Measurements from ENCODE around the gene FAM200B.

FAM200B gene

DNA sequence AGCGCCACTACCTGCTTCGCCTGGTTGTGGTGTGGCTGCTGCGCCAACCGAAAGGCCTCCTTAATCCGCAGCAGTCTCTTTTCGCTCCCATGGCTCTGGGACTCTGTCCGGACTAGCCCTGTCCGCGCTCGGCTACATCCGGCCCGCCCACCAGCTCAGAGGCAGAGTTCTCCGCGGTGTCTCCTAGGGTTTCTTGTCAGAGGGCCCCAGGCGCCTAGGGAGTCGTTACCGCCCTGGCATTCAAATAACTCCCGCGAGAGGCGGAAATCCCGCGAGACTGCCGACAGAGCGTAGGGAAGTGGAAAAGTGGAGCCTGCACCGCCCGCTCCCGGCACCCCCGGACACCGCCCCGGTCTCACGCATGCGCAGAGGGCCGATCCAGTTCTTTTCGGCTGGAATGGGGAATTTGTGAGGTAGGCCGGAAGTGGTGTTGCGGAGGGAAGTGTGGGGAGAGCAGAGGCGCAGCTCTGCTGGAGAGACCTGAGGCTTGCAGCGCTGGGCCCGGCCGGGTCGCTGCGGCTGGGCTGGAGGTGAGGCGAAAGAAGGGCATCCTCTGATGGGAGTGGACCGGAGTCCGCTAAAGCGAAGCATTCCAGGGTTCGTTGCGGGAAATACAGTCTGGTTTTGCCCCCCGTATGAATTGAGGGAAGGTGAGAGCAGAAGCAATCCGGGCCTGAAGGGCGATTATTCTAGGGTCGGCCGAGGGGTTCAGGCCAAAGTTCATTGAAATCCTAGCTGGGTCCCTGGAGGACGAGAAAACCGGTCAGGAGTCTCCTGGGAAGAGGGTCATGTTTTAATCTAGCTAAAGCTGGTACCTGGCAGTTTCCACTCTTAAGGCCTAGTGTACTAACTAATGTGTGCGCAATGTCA, at the start of gene FAM200B:
TSS of gene FAM200B (plus strand) at position 456 of the 870 bp plus-strand sequence. CDS start 5,151 bp downstream, outside the sequence.
- Histone ChIP-seq H3K36me3 (replicated peaks) (peaks cover 11% of the 10 kb centered on the region), H3K4me3 (ENCODE audit: low read depth, low read length) (peak within 1 kb of the TSS; percentile 78), H3K27ac (peak within 1 kb of the TSS; percentile 96), H3K27me3 (replicated peaks) (no peaks in the 10 kb centered on the region)
- DNase-seq: peak; percentile 98
- in situ Hi-C loops (cut with HindIII; ENCODE audit: low pct_ligation_motif_present, low sequenced_read_pairs): no loop called here
- TF ChIP-seq, protein P1, sequence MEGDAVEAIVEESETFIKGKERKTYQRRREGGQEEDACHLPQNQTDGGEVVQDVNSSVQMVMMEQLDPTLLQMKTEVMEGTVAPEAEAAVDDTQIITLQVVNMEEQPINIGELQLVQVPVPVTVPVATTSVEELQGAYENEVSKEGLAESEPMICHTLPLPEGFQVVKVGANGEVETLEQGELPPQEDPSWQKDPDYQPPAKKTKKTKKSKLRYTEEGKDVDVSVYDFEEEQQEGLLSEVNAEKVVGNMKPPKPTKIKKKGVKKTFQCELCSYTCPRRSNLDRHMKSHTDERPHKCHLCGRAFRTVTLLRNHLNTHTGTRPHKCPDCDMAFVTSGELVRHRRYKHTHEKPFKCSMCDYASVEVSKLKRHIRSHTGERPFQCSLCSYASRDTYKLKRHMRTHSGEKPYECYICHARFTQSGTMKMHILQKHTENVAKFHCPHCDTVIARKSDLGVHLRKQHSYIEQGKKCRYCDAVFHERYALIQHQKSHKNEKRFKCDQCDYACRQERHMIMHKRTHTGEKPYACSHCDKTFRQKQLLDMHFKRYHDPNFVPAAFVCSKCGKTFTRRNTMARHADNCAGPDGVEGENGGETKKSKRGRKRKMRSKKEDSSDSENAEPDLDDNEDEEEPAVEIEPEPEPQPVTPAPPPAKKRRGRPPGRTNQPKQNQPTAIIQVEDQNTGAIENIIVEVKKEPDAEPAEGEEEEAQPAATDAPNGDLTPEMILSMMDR (IDR thresholded peaks at IDR 0.05; ENCODE audit: low read depth, low read length, missing control alignments): peak; percentile 26

DNA sequence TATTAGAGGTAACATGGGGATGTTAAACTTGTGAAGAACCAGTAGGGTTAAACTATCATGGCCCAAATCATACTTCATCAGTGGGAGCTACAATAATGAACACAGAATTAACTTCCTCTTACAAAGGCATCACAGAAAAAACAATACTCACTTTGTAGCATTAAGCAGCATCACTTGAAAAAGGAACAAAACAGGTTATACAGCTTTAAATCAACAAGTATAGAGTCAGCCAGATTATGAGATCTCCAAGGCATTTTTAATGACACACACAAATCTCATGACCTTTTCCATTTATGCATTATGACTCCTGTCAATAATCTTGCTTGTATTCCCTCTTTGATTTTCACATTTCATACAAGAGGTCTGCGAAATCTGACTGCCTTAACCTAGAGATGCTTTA, 44.8 kb upstream of the FAM200B start:
- TF ChIP-seq, protein P1 (IDR thresholded peaks at IDR 0.05; ENCODE audit: low read depth, low read length, missing control alignments): no peak
- Histone ChIP-seq H3K27ac (no peak overlapping the region), H3K4me3 (ENCODE audit: low read depth, low read length) (no peak overlapping the region), H3K36me3 (replicated peaks) (peaks cover 53% of the 10 kb centered on the region), H3K27me3 (replicated peaks) (no peaks in the 10 kb centered on the region)
- in situ Hi-C loops (cut with HindIII; ENCODE audit: low pct_ligation_motif_present, low sequenced_read_pairs): no loop called here
- DNase-seq: no peak

DNA sequence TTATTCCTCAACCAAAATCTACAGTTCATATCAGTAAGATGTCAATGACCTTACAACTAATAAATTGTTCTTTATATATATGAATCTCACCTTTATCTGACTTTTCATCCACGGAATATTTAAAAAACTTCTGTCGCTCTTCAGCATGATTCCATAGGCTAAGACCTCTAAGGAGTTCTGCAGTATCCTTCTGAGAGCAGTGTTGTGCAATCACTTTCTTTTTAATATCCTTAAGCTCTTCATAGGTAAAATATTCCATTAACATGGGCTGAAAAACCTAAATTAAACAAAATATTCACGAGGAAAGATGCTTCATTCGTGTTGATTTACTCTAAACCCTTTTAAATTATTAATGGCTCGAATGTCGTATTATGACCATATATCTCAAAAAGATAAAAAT, 43.2 kb upstream of the FAM200B start:
- in situ Hi-C loops (cut with HindIII; ENCODE audit: low pct_ligation_motif_present, low sequenced_read_pairs): no loop called here
- Histone ChIP-seq H3K27me3 (replicated peaks) (no peaks in the 10 kb centered on the region), H3K27ac (no peak overlapping the region), H3K36me3 (replicated peaks) (peaks cover 41% of the 10 kb centered on the region), H3K4me3 (ENCODE audit: low read depth, low read length) (no peak overlapping the region)
- no peak for DNase-seq
- TF ChIP-seq, protein P1 (IDR thresholded peaks at IDR 0.05; ENCODE audit: low read depth, low read length, missing control alignments): no peak

DNA sequence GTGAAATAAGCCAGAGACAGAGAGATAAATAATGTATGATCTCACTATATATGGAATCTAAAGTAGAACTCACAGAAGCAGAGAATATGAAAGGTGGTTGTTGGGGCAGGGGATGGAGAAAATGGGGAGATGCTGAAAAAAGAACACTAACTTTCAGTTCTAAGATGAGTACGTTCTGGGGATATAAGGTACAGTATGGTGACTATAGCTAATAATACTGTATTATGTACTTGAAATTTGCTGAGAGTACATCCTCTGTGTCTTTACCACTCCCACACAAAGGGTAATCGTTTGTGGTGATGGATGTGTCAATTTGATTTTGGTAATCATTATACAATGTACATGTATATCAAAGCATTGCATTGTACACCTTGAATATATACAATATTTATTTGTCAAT, 33.0 kb upstream of the FAM200B start:
- Histone ChIP-seq H3K36me3 (replicated peaks) (no peaks in the 10 kb centered on the region), H3K27ac (no peak overlapping the region), H3K4me3 (ENCODE audit: low read depth, low read length) (no peak overlapping the region), H3K27me3 (replicated peaks) (no peaks in the 10 kb centered on the region)
- DNase-seq: no peak
- in situ Hi-C loops (cut with HindIII; ENCODE audit: low pct_ligation_motif_present, low sequenced_read_pairs): no loop called here
- TF ChIP-seq, protein P1 (IDR thresholded peaks at IDR 0.05; ENCODE audit: low read depth, low read length, missing control alignments): no peak

DNA sequence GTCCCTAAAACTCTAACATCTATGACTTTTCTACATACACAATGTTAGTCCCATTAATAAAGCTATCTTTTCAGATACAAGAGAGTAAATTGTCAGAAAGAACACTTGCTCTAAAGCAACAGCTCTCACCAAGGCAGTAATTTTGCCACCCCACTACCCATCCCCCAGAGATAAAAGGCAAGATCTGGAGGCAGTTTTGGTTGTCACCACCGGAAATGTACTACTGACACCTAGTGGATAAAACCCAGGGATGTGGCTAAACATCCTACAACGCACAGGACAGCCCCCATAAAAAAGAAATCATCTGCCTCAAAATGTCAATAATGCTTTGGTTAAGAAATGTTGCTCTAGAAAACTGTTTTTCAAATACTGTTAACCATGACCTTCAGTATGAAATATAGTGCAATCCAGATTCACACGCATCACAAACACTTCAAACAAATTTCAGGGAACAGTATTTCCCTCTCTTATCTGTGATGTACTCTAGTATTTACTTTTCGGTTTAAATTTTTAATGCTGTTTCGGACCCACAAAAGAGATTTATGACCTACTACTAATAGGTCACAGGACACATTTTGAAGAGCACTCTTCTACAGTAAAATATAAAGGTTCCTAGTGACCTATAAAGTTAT, 31.6 kb upstream of the FAM200B start:
- no peak overlapping the region for H3K27ac ChIP-seq
- H3K4me3 ChIP-seq (ENCODE audit: low read depth, low read length): no peak overlapping the region

More for the DNA sequence above, 31.6 kb upstream of the FAM200B start:
- TF ChIP-seq, protein P1 (IDR thresholded peaks at IDR 0.05; ENCODE audit: low read depth, low read length, missing control alignments): peak; percentile 77
- in situ Hi-C loops (cut with HindIII; ENCODE audit: low pct_ligation_motif_present, low sequenced_read_pairs): no loop called here
- DNase-seq: peak; percentile 52
- no peaks in the 10 kb centered on the region for H3K27me3 ChIP-seq (replicated peaks)
- H3K36me3 ChIP-seq (replicated peaks): no peaks in the 10 kb centered on the region
